Brain microvascular endothelial cell (primary cell): ENCODE measurements around the gene DAD1.
"Not testable (repeated sequence)": the region's sequence is repeated elsewhere in the genome, so short reads cannot be mapped to it uniquely, and the experiment has no call there.

Experiments
- DNase-seq: peaks from one replicate; pipeline ENCODE4 v3.0.0-alpha.2; 2020
- H3K27ac ChIP-seq: fragments of 250-450 bp; sonication (Bioruptor Pico); 2 replicates; pipeline ENCODE4 v1.5.1; 2020; ENCODE audit warnings: mild to moderate bottlenecking, moderate library complexity
- H3K27me3 ChIP-seq: fragments of 250-450 bp; sonication (Bioruptor Pico); replicated peaks from 2 replicates; pipeline ENCODE4 v1.5.1; 2020; ENCODE audit warnings: mild to moderate bottlenecking
- H3K36me3 ChIP-seq: fragments of 250-450 bp; sonication (Bioruptor Pico); replicated peaks from 2 replicates; pipeline ENCODE4 v1.5.1; 2020; ENCODE audit warnings: mild to moderate bottlenecking
- H3K4me3 ChIP-seq: 2 replicates; pipeline ENCODE4 v1.5.1; 2011; ENCODE audit warnings: low read depth, mild to moderate bottlenecking, control low read depth, low read length, moderate library complexity
- in situ Hi-C: cut with HindIII; loops from 2 replicates; pipeline ENCODE4 v1.10.0; 2017; ENCODE audit warnings: low sequenced_read_pairs, low pct_ligation_motif_present
- TF ChIP-seq, protein P1 (sequence below): IDR thresholded peaks from 2 replicates; pipeline ENCODE4 v1.5.1; 2011; ENCODE audit warnings: low read depth, mild to moderate bottlenecking, moderate library complexity, low read length, control low read depth, inconsistent platforms; ENCODE audit errors: missing control alignments

Gene DAD1

GRCh38 chr14:22627506-22628263, 38.7 kb upstream of the DAD1 start:
- in situ Hi-C loops = no loop called here
- H3K36me3 ChIP-seq = no peaks in the 10 kb centered on the region
- H3K4me3 ChIP-seq = no peak overlapping the region
- no peak overlapping the region for H3K27ac ChIP-seq
- DNase-seq = no peak
- TF ChIP-seq, protein P1, sequence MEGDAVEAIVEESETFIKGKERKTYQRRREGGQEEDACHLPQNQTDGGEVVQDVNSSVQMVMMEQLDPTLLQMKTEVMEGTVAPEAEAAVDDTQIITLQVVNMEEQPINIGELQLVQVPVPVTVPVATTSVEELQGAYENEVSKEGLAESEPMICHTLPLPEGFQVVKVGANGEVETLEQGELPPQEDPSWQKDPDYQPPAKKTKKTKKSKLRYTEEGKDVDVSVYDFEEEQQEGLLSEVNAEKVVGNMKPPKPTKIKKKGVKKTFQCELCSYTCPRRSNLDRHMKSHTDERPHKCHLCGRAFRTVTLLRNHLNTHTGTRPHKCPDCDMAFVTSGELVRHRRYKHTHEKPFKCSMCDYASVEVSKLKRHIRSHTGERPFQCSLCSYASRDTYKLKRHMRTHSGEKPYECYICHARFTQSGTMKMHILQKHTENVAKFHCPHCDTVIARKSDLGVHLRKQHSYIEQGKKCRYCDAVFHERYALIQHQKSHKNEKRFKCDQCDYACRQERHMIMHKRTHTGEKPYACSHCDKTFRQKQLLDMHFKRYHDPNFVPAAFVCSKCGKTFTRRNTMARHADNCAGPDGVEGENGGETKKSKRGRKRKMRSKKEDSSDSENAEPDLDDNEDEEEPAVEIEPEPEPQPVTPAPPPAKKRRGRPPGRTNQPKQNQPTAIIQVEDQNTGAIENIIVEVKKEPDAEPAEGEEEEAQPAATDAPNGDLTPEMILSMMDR = no peak
- H3K27me3 ChIP-seq = no peaks in the 10 kb centered on the region

- no peak for DNase-seq
- no peak overlapping the region for H3K4me3 ChIP-seq
- no peaks in the 10 kb centered on the region for H3K36me3 ChIP-seq
- TF ChIP-seq, protein P1 = no peak
- in situ Hi-C loops = no loop called here
- H3K27ac ChIP-seq = no peak overlapping the region
- no peaks in the 10 kb centered on the region for H3K27me3 ChIP-seq
These were observed 37.6 kb upstream of the DAD1 start for GRCh38 chr14:22626590-22626989.

- Histone ChIP-seq H3K27me3 (no peaks in the 10 kb centered on the region), H3K4me3 (no peak overlapping the region), H3K27ac (no peak overlapping the region), H3K36me3 (no peaks in the 10 kb centered on the region)
- TF ChIP-seq, protein P1 = no peak
- in situ Hi-C loops = no loop called here
- DNase-seq = no peak
These were observed 34.0 kb upstream of the DAD1 start for GRCh38 chr14:22623047-22623446.

GRCh38 chr14:22622255-22622654, 33.2 kb upstream of the DAD1 start:
- peak; percentile 71 for DNase-seq
- Histone ChIP-seq H3K4me3 (no peak overlapping the region), H3K27me3 (no peaks in the 10 kb centered on the region), H3K36me3 (no peaks in the 10 kb centered on the region), H3K27ac (peak overlapping the region; percentile 66)
- in situ Hi-C loops = no loop called here
- TF ChIP-seq, protein P1 = no peak

GRCh38 chr14:22615765-22616164, 26.7 kb upstream of the DAD1 start:
- H3K36me3 ChIP-seq, in situ Hi-C loops, H3K27me3 ChIP-seq, DNase-seq, H3K27ac ChIP-seq, H3K4me3 ChIP-seq: not testable (repeated sequence)

- peaks cover 15% of the 10 kb centered on the region for H3K36me3 ChIP-seq
- TF ChIP-seq, protein P1 = no peak
- DNase-seq = peak; percentile 94
- peak overlapping the region; percentile 89 for H3K27ac ChIP-seq
- H3K4me3 ChIP-seq = no peak overlapping the region
- in situ Hi-C loops = no loop called here
- no peaks in the 10 kb centered on the region for H3K27me3 ChIP-seq
These were observed 25.3 kb upstream of the DAD1 start for GRCh38 chr14:22614240-22614799.
